ENCODE data around the gene ATP9B.
A peak's percentile ranks its signal among the peaks of the same experiment; 100 is the strongest.
"Not testable (repeated sequence)": the region's sequence is repeated elsewhere in the genome, so short reads cannot be mapped to it uniquely, and the experiment has no call there.

ATP9B gene

GRCh38 chr18:79069717-79070151, 540 bp downstream of the ATP9B start:
- intact Hi-C loops (cut with DNase I) = loop anchor here (5.0 kb wide), 1 partner anchor 178 kb away; no protein-coding TSS in a partner anchor
- no peak for DNase-seq

GRCh38 chr18:79070486-79070885, 1.3 kb downstream of the ATP9B start:
- DNase-seq = no peak
- intact Hi-C loops (cut with DNase I) = no loop called here

GRCh38 chr18:79071037-79071436, 1.8 kb downstream of the ATP9B start:
- intact Hi-C loops (cut with DNase I) = no loop called here
- DNase-seq = no peak

- intact Hi-C loops (cut with DNase I) = no loop called here
- no peak for DNase-seq
Observed at GRCh38 chr18:79071503-79072210, 2.5 kb downstream of the ATP9B start.

GRCh38 chr18:79072655-79073054, 3.5 kb downstream of the ATP9B start:
- intact Hi-C loops (cut with DNase I) = not testable (repeated sequence)
- peak in 1 of 10 donors; percentile 68 for DNase-seq

GRCh38 chr18:79077181-79077580, 8.0 kb downstream of the ATP9B start:
- no peak for DNase-seq
- intact Hi-C loops (cut with DNase I) = no loop called here

GRCh38 chr18:79078791-79079190, 9.6 kb downstream of the ATP9B start:
- intact Hi-C loops (cut with DNase I); DNase-seq: not testable (repeated sequence)

GRCh38 chr18:79092874-79093273, 23.7 kb downstream of the ATP9B start:
- no peak for DNase-seq
- intact Hi-C loops (cut with DNase I) = no loop called here

- intact Hi-C loops (cut with DNase I) = no loop called here
- DNase-seq = no peak
Observed at GRCh38 chr18:79093986-79094385, 24.8 kb downstream of the ATP9B start.

GRCh38 chr18:79095216-79095615, 26.0 kb downstream of the ATP9B start:
- intact Hi-C loops (cut with DNase I) = no loop called here

GRCh38 chr18:79100944-79101343, 31.8 kb downstream of the ATP9B start:
- no peak for DNase-seq
- intact Hi-C loops (cut with DNase I) = no loop called here

More at GRCh38 chr18:79095216-79095615, 26.0 kb downstream of the ATP9B start:
- DNase-seq = no peak

- intact Hi-C loops (cut with DNase I) = no loop called here
- DNase-seq = no peak
Observed at GRCh38 chr18:79102886-79103285, 33.7 kb downstream of the ATP9B start.

GRCh38 chr18:79104137-79104536, 34.9 kb downstream of the ATP9B start:
- intact Hi-C loops (cut with DNase I) = no loop called here
- DNase-seq = no peak

GRCh38 chr18:79105455-79105854, 36.3 kb downstream of the ATP9B start:
- intact Hi-C loops (cut with DNase I) = no loop called here

GRCh38 chr18:79106084-79106483, 36.9 kb downstream of the ATP9B start:
- no peak for DNase-seq
- intact Hi-C loops (cut with DNase I) = no loop called here

More at GRCh38 chr18:79105455-79105854, 36.3 kb downstream of the ATP9B start:
- no peak for DNase-seq

- intact Hi-C loops (cut with DNase I) = no loop called here
- DNase-seq = no peak
Observed at GRCh38 chr18:79107886-79108285, 38.7 kb downstream of the ATP9B start.

- intact Hi-C loops (cut with DNase I) = no loop called here
- DNase-seq = no peak
Observed at GRCh38 chr18:79108549-79109215, 39.5 kb downstream of the ATP9B start.

- intact Hi-C loops (cut with DNase I) = no loop called here
- no peak for DNase-seq
Observed at GRCh38 chr18:79111483-79111882, 42.3 kb downstream of the ATP9B start.

GRCh38 chr18:79117385-79117784, 48.2 kb downstream of the ATP9B start:
- no peak for DNase-seq
- intact Hi-C loops (cut with DNase I) = no loop called here

GRCh38 chr18:79117788-79118187, 48.6 kb downstream of the ATP9B start:
- intact Hi-C loops (cut with DNase I) = no loop called here
- no peak for DNase-seq

- no peak for DNase-seq
- intact Hi-C loops (cut with DNase I) = no loop called here
Observed at GRCh38 chr18:79118797-79119196, 49.6 kb downstream of the ATP9B start.

All from posterior cingulate gyrus (tissue), 11 donors.